Hippocampal formation (tissue), 2 donors: Measurements from ENCODE around the gene FAM227A.

Experiments
- DNase-seq, 2 donors: peaks; one replicate each; lab custom pipeline; 2025; lab: John Stamatoyannopoulos, UW

FAM227A gene

GRCh38 chr22:38656256-38657044 lies at the start of gene FAM227A, which contains the start of gene CBY1:
FAM227A (minus strand) TSS chr22:38656392; CDS start chr22:38650168, 6,224 bp downstream.
CBY1 (plus strand) TSS chr22:38656638; CDS start chr22:38668055, 11,417 bp downstream.
- DNase-seq, result peak; percentile 87 to 96

GRCh38 chr22:38705235-38706100 lies 49.3 kb upstream of the FAM227A start, which contains the start of gene GTPBP1:
GTPBP1 (plus strand) TSS chr22:38705944; CDS start chr22:38705956, 12 bp downstream.
- DNase-seq, result peak; percentile 99 to 100

- DNase-seq, result no peak
Observed at GRCh38 chr22:38704654-38705234, 48.6 kb upstream of the FAM227A start.

- DNase-seq, result peak; percentile 80
Observed at GRCh38 chr22:38700789-38701628, 44.8 kb upstream of the FAM227A start, which contains the start of gene JOSD1. JOSD1 (minus strand) TSS chr22:38700943; CDS start chr22:38699987, 956 bp downstream.

GRCh38 chr22:38700270-38700788 lies 44.1 kb upstream of the FAM227A start:
- peak in 1 of 2 donors; percentile 46 for DNase-seq

- no peak for DNase-seq
Observed at GRCh38 chr22:38699784-38700183, 43.6 kb upstream of the FAM227A start.

- DNase-seq, result no peak
Observed at GRCh38 chr22:38699143-38699542, 43.0 kb upstream of the FAM227A start.

- DNase-seq, result no peak
Observed at GRCh38 chr22:38698407-38699094, 42.4 kb upstream of the FAM227A start.

- DNase-seq, result no peak
Observed at GRCh38 chr22:38697425-38698089, 41.4 kb upstream of the FAM227A start.

GRCh38 chr22:38696606-38697424 lies 40.6 kb upstream of the FAM227A start:
- no peak for DNase-seq

GRCh38 chr22:38694940-38695339 lies 38.7 kb upstream of the FAM227A start:
- no peak for DNase-seq

GRCh38 chr22:38694049-38694448 lies 37.9 kb upstream of the FAM227A start:
- DNase-seq, result no peak

GRCh38 chr22:38689651-38690050 lies 33.5 kb upstream of the FAM227A start:
- no peak for DNase-seq

- no peak for DNase-seq
Observed at GRCh38 chr22:38685761-38686160, 29.6 kb upstream of the FAM227A start.

GRCh38 chr22:38684895-38685294 lies 28.7 kb upstream of the FAM227A start:
- DNase-seq, result no peak

- peak; percentile 86 to 93 for DNase-seq
Observed at GRCh38 chr22:38681582-38682335, 25.6 kb upstream of the FAM227A start, which contains the start of gene TOMM22. TOMM22 (plus strand) TSS chr22:38681957; CDS start chr22:38681979, 22 bp downstream.

GRCh38 chr22:38675833-38676232 lies 19.6 kb upstream of the FAM227A start:
- DNase-seq, result no peak

- DNase-seq, result peak in 1 of 2 donors; percentile 33
Observed at GRCh38 chr22:38674888-38675287, 18.7 kb upstream of the FAM227A start.
